Activated naive CD8-positive, alpha-beta T cell (primary cell): ENCODE results near the gene SLC25A41.

Experiments
- H3K27ac Mint-ChIP-seq: one replicate; pipeline ENCODE4 v1.8.0; 2021; ENCODE audit warnings: mixed read lengths
- H3K27me3 Mint-ChIP-seq: one replicate; pipeline ENCODE4 v1.8.0; 2021; ENCODE audit warnings: mixed read lengths
- H3K36me3 Mint-ChIP-seq: one replicate; pipeline ENCODE4 v1.8.0; 2021; ENCODE audit warnings: mixed read lengths
- H3K4me1 Mint-ChIP-seq: one replicate; pipeline ENCODE4 v1.8.0; 2021; ENCODE audit warnings: low read depth, mixed read lengths
- H3K4me3 Mint-ChIP-seq: one replicate; pipeline ENCODE4 v1.8.0; 2021; ENCODE audit warnings: mild to moderate bottlenecking, mixed read lengths
- H3K9me3 Mint-ChIP-seq: one replicate; pipeline ENCODE4 v1.8.0; 2021; ENCODE audit warnings: low read depth, mixed read lengths

SLC25A41 gene

GRCh38 chr19:6467384-6467783 lies 33.8 kb upstream of the SLC25A41 start:
- no peak overlapping the region for H3K27ac Mint-ChIP-seq

GRCh38 chr19:6466526-6467248 lies 33.1 kb upstream of the SLC25A41 start:
- Mint-ChIP-seq H3K4me1 (peaks cover 14% of the 10 kb centered on the region), H3K9me3 (no peaks in the 10 kb centered on the region), H3K27me3 (no peaks in the 10 kb centered on the region), H3K36me3 (peaks cover 4% of the 10 kb centered on the region), H3K27ac (peak overlapping the region; percentile 64), H3K4me3 (no peak overlapping the region)

More at GRCh38 chr19:6467384-6467783, 33.8 kb upstream of the SLC25A41 start:
- no peaks in the 10 kb centered on the region for H3K27me3 Mint-ChIP-seq
- H3K9me3 Mint-ChIP-seq: no peaks in the 10 kb centered on the region
- peaks cover 4% of the 10 kb centered on the region for H3K36me3 Mint-ChIP-seq
- no peak overlapping the region for H3K4me3 Mint-ChIP-seq
- H3K4me1 Mint-ChIP-seq: peaks cover 10% of the 10 kb centered on the region

- Mint-ChIP-seq H3K9me3 (no peaks in the 10 kb centered on the region), H3K4me1 (peaks cover 14% of the 10 kb centered on the region), H3K27ac (no peak overlapping the region), H3K27me3 (no peaks in the 10 kb centered on the region), H3K4me3 (no peak overlapping the region), H3K36me3 (peaks cover 4% of the 10 kb centered on the region)
Measured at GRCh38 chr19:6465663-6466062, 32.1 kb upstream of the SLC25A41 start.

- H3K4me3 Mint-ChIP-seq: peak overlapping the region; percentile 62
- no peaks in the 10 kb centered on the region for H3K27me3 Mint-ChIP-seq
- no peaks in the 10 kb centered on the region for H3K9me3 Mint-ChIP-seq
- H3K36me3 Mint-ChIP-seq: peaks cover 4% of the 10 kb centered on the region
- H3K27ac Mint-ChIP-seq: no peak overlapping the region
- H3K4me1 Mint-ChIP-seq: peaks cover 19% of the 10 kb centered on the region
Measured at GRCh38 chr19:6465006-6465405, 31.4 kb upstream of the SLC25A41 start.

GRCh38 chr19:6464070-6464873 lies 30.7 kb upstream of the SLC25A41 start, which contains the start of gene CRB3:
Gene CRB3, plus strand, starts transcription at chr19:6464271. Its CDS starts 431 bp downstream, at chr19:6464702.
- no peaks in the 10 kb centered on the region for H3K9me3 Mint-ChIP-seq
- H3K4me3 Mint-ChIP-seq: peak within 1 kb of the TSS; percentile 62
- no peaks in the 10 kb centered on the region for H3K36me3 Mint-ChIP-seq
- peaks cover 21% of the 10 kb centered on the region for H3K4me1 Mint-ChIP-seq
- no peak within 1 kb of the TSS for H3K27ac Mint-ChIP-seq
- H3K27me3 Mint-ChIP-seq: no peaks in the 10 kb centered on the region

GRCh38 chr19:6460099-6460884 lies 26.7 kb upstream of the SLC25A41 start:
- Mint-ChIP-seq H3K4me1 (peaks cover 27% of the 10 kb centered on the region), H3K4me3 (peak overlapping the region; percentile 96), H3K27ac (peak overlapping the region; percentile 87), H3K36me3 (peaks cover 5% of the 10 kb centered on the region), H3K9me3 (no peaks in the 10 kb centered on the region), H3K27me3 (no peaks in the 10 kb centered on the region)

GRCh38 chr19:6459262-6460098 lies 25.9 kb upstream of the SLC25A41 start, which contains the start of gene SLC25A23:
Gene SLC25A23, minus strand, starts transcription at chr19:6459792. Its CDS starts 164 bp downstream, at chr19:6459628.
- peaks cover 11% of the 10 kb centered on the region for H3K36me3 Mint-ChIP-seq
- H3K4me1 Mint-ChIP-seq: peaks cover 22% of the 10 kb centered on the region
- H3K27ac Mint-ChIP-seq: peak within 1 kb of the TSS; percentile 87
- H3K9me3 Mint-ChIP-seq: no peaks in the 10 kb centered on the region
- no peaks in the 10 kb centered on the region for H3K27me3 Mint-ChIP-seq
- H3K4me3 Mint-ChIP-seq: peak within 1 kb of the TSS; percentile 96

GRCh38 chr19:6458695-6459261 lies 25.2 kb upstream of the SLC25A41 start:
- Mint-ChIP-seq H3K4me3 (peak overlapping the region; percentile 91), H3K4me1 (peaks cover 19% of the 10 kb centered on the region), H3K9me3 (no peaks in the 10 kb centered on the region), H3K36me3 (peaks cover 15% of the 10 kb centered on the region), H3K27me3 (no peaks in the 10 kb centered on the region), H3K27ac (peak overlapping the region; percentile 86)

GRCh38 chr19:6457958-6458694 lies 24.6 kb upstream of the SLC25A41 start:
- H3K4me1 Mint-ChIP-seq: peaks cover 18% of the 10 kb centered on the region
- peak overlapping the region; percentile 86 for H3K27ac Mint-ChIP-seq
- H3K4me3 Mint-ChIP-seq: peak overlapping the region; percentile 91
- H3K27me3 Mint-ChIP-seq: no peaks in the 10 kb centered on the region
- no peaks in the 10 kb centered on the region for H3K9me3 Mint-ChIP-seq
- peaks cover 18% of the 10 kb centered on the region for H3K36me3 Mint-ChIP-seq

GRCh38 chr19:6455924-6456323 lies 22.4 kb upstream of the SLC25A41 start:
- Mint-ChIP-seq H3K27me3 (no peaks in the 10 kb centered on the region), H3K36me3 (peaks cover 22% of the 10 kb centered on the region), H3K27ac (no peak overlapping the region), H3K4me3 (no peak overlapping the region), H3K9me3 (no peaks in the 10 kb centered on the region), H3K4me1 (peaks cover 13% of the 10 kb centered on the region)

- Mint-ChIP-seq H3K9me3 (no peaks in the 10 kb centered on the region), H3K27ac (no peak overlapping the region), H3K4me3 (no peak overlapping the region), H3K4me1 (peaks cover 6% of the 10 kb centered on the region), H3K27me3 (no peaks in the 10 kb centered on the region), H3K36me3 (peaks cover 27% of the 10 kb centered on the region)
Measured at GRCh38 chr19:6453951-6454565, 20.5 kb upstream of the SLC25A41 start.

- H3K27me3 Mint-ChIP-seq: no peaks in the 10 kb centered on the region
- peaks cover 27% of the 10 kb centered on the region for H3K36me3 Mint-ChIP-seq
- no peaks in the 10 kb centered on the region for H3K9me3 Mint-ChIP-seq
- no peaks in the 10 kb centered on the region for H3K4me1 Mint-ChIP-seq
- H3K27ac Mint-ChIP-seq: no peak overlapping the region
- no peak overlapping the region for H3K4me3 Mint-ChIP-seq
Measured at GRCh38 chr19:6452899-6453298, 19.3 kb upstream of the SLC25A41 start.

GRCh38 chr19:6452223-6452614 lies 18.7 kb upstream of the SLC25A41 start:
- H3K4me1 Mint-ChIP-seq: no peaks in the 10 kb centered on the region
- no peaks in the 10 kb centered on the region for H3K9me3 Mint-ChIP-seq
- H3K4me3 Mint-ChIP-seq: no peak overlapping the region
- H3K27me3 Mint-ChIP-seq: no peaks in the 10 kb centered on the region
- H3K36me3 Mint-ChIP-seq: peaks cover 27% of the 10 kb centered on the region
- H3K27ac Mint-ChIP-seq: no peak overlapping the region
